Measurements from ENCODE around the gene SLC10A3.

Gene SLC10A3

GRCh38 chrX:154483325-154483724, 7.1 kb downstream of the SLC10A3 start:
- no peak for DNase-seq

- no peak for DNase-seq
These were observed 7.6 kb downstream of the SLC10A3 start for GRCh38 chrX:154482786-154483185.

- no peak for DNase-seq
These were observed 8.4 kb downstream of the SLC10A3 start for GRCh38 chrX:154481911-154482601.

- DNase-seq: no peak
These were observed 9.2 kb downstream of the SLC10A3 start for GRCh38 chrX:154481195-154481594.

- peak; percentile 83 to 95 (median 88) for DNase-seq
These were observed 11.5 kb downstream of the SLC10A3 start, which contains the start of gene LAGE3 for GRCh38 chrX:154478728-154479622. LAGE3 (minus strand) TSS chrX:154479281; CDS start chrX:154478915, 366 bp downstream.

GRCh38 chrX:154477891-154478477, 12.4 kb downstream of the SLC10A3 start:
- DNase-seq: no peak

GRCh38 chrX:154476821-154477220, 13.6 kb downstream of the SLC10A3 start:
- no peak for DNase-seq

- no peak for DNase-seq
These were observed 16.7 kb downstream of the SLC10A3 start for GRCh38 chrX:154473683-154474082.

- DNase-seq: no peak
These were observed 17.5 kb downstream of the SLC10A3 start for GRCh38 chrX:154472685-154473632.

GRCh38 chrX:154471839-154472684, 18.4 kb downstream of the SLC10A3 start:
- DNase-seq: no peak

GRCh38 chrX:154470914-154471568, 19.4 kb downstream of the SLC10A3 start:
- DNase-seq: no peak

- no peak for DNase-seq
These were observed 20.0 kb downstream of the SLC10A3 start for GRCh38 chrX:154470434-154470833.

GRCh38 chrX:154469880-154470279, 20.5 kb downstream of the SLC10A3 start:
- DNase-seq: no peak

GRCh38 chrX:154469114-154469513, 21.3 kb downstream of the SLC10A3 start:
- DNase-seq: no peak

- no peak for DNase-seq
These were observed 22.2 kb downstream of the SLC10A3 start for GRCh38 chrX:154468217-154468616.

- DNase-seq: no peak
These were observed 22.9 kb downstream of the SLC10A3 start for GRCh38 chrX:154467556-154467955.

GRCh38 chrX:154466907-154467306, 23.5 kb downstream of the SLC10A3 start:
- no peak for DNase-seq

- DNase-seq: no peak
These were observed 24.4 kb downstream of the SLC10A3 start for GRCh38 chrX:154466036-154466435.

- no peak for DNase-seq
These were observed 24.8 kb downstream of the SLC10A3 start for GRCh38 chrX:154465601-154466000.

GRCh38 chrX:154464806-154465365, 25.5 kb downstream of the SLC10A3 start:
- no peak for DNase-seq
